Activated CD8-positive, alpha-beta memory T cell treated with anti-CD3 and anti-CD28 coated beads for 48 hours (primary cell): ENCODE data around the gene REEP2.
"Not testable (repeated sequence)": the region's sequence is repeated elsewhere in the genome, so short reads cannot be mapped to it uniquely, and the experiment has no call there.

Experiments used
- DNase-seq, 3 experiments: peaks; one replicate each; pipeline ENCODE4 v3.0.0-alpha.2; 2020; ENCODE audit warnings: low read depth in 2 of 3, low spot score in 2 of 3

REEP2 gene

GRCh38 chr5:138466125-138466899, 27.5 kb downstream of the REEP2 start:
- DNase-seq: no peak

- no peak for DNase-seq
Observed at GRCh38 chr5:138466900-138467710, 28.2 kb downstream of the REEP2 start.

- no peak for DNase-seq
Observed at GRCh38 chr5:138467711-138468132, 28.9 kb downstream of the REEP2 start.

- DNase-seq: no peak
Observed at GRCh38 chr5:138468133-138468965, 29.5 kb downstream of the REEP2 start.

GRCh38 chr5:138468966-138469539, 30.2 kb downstream of the REEP2 start:
- no peak for DNase-seq

GRCh38 chr5:138469540-138470321, 30.9 kb downstream of the REEP2 start:
- no peak for DNase-seq

GRCh38 chr5:138470322-138471051, 31.6 kb downstream of the REEP2 start:
- no peak for DNase-seq

- DNase-seq: no peak
Observed at GRCh38 chr5:138471052-138471361, 32.1 kb downstream of the REEP2 start.

GRCh38 chr5:138472353-138472752, 33.5 kb downstream of the REEP2 start:
- no peak for DNase-seq

- not testable (repeated sequence) for DNase-seq
Observed at GRCh38 chr5:138473151-138473550, 34.3 kb downstream of the REEP2 start.

- no peak for DNase-seq
Observed at GRCh38 chr5:138476918-138477317, 38.1 kb downstream of the REEP2 start.

GRCh38 chr5:138482638-138483037, 43.8 kb downstream of the REEP2 start:
- DNase-seq: no peak

GRCh38 chr5:138488481-138488945, 49.7 kb downstream of the REEP2 start:
- DNase-seq: no peak

- DNase-seq: no peak
Observed at GRCh38 chr5:138489683-138490061, 50.8 kb downstream of the REEP2 start.

- DNase-seq: no peak
Observed at GRCh38 chr5:138490648-138491283, 51.9 kb downstream of the REEP2 start.

GRCh38 chr5:138491284-138491648, 52.4 kb downstream of the REEP2 start:
- DNase-seq: no peak

- peak; percentile 52 to 71 (median 58) for DNase-seq
Observed at GRCh38 chr5:138491669-138492559, 53.1 kb downstream of the REEP2 start.

- DNase-seq: no peak
Observed at GRCh38 chr5:138492560-138493045, 53.7 kb downstream of the REEP2 start.
